Daoy (cell line): ENCODE data around the gene SKP2. TPM values are rescaled to one million over a fixed set of nuclear protein-coding genes. Genes with fewer than 3 reads are reported as not detected.
A peak's percentile ranks its signal among the peaks of the same experiment; 100 is the strongest.
"Not testable (repeated sequence)": the region's sequence is repeated elsewhere in the genome, so short reads cannot be mapped to it uniquely, and the experiment has no call there.

Source experiments
- DNase-seq: peaks from one replicate; pipeline ENCODE4 v3.0.0-alpha.2; 2015; ENCODE audit warnings: low read depth
- total RNA-seq: library from RNA; depleted of rRNA; stranded (reverse); fragments of >200 nt; shearing (Covaris generic); gene quantifications from 2 replicates; pipeline ENCODE4 v1.2.3, GENCODE V29; 2014; rRNA removed

SKP2 gene
- 31.2 and 33.0 TPM in 2 replicates for total RNA-seq

DNA sequence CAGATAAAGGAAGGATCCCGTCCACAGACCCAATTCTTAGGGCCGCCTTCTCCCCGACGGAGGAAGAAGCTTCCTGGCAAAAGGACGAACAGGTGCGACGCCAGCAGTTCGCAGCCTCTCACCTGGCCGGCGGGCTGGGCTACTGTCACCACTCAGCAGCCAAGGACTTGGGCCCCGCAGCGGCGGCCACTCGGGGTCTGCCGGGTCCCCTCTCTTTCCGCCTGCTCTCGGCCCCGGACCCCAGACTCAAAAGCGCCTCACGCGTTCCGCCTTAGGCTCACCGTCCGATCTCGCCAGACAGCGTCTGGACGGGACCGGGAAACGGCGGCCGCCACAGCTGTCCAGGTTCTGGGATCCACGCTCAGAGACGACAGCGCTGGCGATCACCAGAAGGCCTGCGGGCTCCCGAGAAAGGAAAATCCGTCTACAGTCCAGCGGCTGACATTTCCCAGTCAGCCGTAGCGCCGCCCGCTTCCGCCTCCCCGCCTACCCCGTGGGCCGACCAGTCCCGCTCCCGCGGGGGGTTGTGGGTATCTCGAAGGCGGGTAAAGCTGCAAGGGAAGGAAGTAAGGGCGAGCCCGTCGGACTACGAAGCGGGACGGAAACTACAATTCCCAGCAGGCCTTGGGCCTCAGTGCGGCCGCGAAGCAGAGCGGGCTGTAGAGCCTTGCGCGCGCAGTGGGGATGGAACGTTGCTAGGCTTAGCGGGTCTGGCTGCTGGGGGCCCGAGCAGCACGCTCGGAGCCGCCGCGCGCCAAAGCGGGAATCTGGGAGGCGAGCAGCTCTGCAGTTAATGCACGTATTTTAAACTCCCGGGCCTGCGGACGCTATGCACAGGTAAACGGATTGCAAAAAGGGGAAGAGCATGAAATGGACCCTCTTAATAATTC is at the start of gene SKP2, which contains the start of gene LMBRD2:
SKP2 (plus strand) TSS at position 678 of the 890 bp plus-strand sequence; CDS start at position 830, 152 bp downstream.
LMBRD2 (minus strand) TSS at position 454 of the 890 bp plus-strand sequence. CDS start 8,538 bp downstream, outside the sequence.
- DNase-seq = peak; percentile 98

DNA sequence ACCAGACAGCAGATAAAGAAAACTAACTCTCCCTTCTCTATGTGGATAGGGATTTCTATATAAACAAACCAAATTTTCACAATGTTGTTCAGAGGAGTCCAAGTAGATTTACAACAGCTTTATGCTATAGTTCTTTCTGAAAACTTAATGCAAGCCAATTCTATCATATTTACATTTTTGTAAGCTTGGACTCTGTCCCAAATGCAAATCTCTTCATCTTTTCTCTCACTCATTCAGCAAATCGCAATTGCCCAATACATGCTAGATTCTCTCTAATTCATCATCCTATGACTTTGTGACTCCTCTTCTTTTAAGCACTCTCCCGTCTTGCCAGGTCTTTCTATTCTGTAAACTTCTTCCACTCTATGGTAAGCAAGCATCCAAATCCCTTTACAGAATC is 46.1 kb upstream of the SKP2 start:
- DNase-seq = no peak

DNA sequence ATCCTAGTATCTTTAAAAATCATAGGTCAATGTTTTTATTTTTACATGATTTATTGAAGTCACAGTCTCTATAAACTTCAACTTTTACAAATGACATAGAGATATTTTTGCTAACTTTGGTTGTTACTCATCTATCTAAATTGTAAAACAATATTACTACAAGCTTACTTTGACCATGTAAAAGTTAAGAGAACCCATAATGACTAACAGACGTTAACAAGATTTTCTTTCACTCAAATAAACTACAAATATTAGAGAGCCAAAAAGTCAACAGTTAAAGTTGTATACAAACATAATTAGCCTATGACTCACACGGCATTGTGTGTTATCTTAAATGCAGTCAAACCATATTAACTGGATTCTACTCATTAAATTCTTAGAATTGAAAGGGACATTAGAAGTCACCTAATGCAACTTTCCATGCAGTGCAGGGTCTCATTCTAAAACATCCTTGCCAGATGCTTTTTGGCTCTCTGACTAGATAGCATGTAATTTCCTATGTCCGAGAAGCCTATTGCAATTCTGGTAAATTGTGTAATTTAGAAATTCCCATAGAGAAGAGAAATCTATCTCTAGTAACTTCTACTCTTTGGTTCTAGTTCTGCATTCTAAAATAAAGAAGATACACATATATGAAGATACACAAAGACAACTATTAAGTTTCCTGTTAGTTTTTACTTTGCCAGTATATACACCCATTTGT is 43.0 kb upstream of the SKP2 start:
- DNase-seq = no peak

DNA sequence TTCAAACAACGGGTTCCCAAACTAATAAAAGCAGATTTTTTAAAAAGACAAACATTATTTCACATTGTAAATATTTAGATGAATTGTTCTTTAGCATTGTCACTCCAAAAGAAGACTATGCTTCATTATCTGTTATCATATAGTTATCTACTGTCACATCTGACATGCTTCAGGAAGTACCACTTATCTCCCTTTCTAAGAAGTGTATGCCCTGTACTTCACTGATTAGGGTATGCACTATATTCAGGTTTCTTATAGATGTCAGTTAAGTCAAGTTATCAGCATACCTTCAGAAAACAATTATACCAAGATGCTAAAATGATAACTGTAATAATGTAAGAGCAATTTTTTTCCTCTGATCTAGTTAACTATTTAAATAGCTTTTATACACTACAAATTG is 40.7 kb upstream of the SKP2 start:
- DNase-seq = no peak

DNA sequence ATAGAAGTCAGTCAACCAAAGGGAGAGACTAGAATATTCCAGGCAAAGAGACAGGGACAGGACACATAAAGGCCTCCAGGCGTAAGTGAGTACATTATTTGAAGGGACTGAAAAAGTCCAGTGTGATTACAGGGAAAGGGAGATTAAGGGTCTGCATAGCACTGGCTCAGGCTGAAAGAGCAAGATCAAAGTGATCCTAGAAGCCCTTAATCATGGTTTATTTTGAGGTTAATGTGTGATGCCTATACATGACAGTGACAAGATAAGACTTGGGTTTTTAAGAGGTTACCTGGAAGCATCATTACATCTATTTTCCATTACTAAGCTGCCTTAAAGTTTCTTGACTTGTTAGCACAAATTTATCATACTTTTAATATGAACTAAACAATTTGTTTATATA is 26.0 kb upstream of the SKP2 start:
- no peak for DNase-seq

DNA sequence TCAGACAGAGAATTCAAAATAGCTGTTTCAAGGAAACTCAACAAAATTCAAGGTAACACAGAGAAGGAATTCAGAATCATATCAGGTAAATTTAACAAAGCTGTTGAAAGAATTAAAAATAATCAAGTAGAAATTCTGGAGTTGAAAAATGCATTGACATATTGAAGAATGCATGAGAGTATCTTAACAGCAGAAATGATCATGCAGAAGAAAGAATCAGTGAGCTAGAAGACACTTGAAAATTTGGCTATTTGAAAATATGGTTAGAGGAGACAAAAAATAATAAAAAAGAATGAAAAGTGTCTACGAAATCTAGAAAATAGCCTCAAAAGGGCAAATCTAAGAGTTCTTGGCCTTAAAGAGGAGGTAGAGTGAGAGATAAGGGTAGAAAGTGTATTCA is 23.1 kb upstream of the SKP2 start:
- no peak for DNase-seq

DNA sequence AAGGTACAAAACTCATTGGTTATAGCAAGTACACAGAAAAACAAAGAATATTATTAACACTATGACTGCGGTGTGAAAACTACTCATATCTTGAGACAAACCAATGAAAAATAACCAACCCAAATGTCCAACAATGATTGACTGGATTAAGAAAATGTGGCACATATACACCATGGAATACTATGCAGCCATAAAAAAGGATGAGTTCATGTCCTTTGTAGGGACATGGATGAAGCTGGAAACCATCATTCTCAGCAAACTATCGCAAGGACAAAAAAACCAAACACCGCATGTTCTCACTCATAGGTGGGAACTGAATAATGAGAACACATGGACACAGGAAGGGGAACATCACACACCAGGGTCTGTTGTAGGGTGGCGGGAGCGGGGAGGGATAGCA is 22.2 kb upstream of the SKP2 start:
- not testable (repeated sequence) for DNase-seq

DNA sequence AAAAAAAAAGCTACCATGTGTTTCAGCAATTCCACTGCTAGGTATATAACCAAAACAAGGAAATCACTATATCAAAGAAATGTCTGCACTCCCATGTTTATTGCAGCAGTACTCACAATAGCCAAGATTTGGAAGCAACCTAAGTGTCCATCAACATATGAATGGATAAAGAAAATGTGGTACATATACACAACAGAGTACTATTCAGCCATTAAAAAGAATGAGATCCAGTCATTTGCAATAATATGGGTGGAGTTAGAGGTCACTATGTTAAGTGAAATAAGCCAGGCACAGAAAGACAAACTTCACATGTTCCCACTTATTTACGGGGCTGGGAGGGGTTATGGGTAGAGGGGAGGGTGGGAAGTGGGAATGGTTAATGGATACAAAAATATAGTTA is 18.9 kb upstream of the SKP2 start:
- not testable (repeated sequence) for DNase-seq

DNA sequence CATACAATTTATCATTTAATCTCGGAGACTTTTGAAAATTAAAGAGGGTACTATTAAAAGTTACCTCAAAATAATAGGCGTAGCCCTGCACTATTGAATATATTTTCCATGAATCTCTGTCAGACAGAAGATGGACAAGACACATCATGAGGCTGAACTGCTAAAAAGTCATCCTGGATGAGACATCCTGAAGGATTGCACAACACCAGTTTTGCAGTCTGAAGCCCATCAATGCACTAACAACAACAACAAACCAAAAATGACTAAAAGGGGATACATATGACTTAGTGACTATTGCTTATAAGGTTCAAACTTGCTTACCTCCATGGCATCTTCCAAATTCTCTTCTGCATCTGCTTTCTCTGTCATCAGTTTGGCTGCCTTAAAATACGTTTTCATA is 15.9 kb upstream of the SKP2 start:
- DNase-seq = no peak

DNA sequence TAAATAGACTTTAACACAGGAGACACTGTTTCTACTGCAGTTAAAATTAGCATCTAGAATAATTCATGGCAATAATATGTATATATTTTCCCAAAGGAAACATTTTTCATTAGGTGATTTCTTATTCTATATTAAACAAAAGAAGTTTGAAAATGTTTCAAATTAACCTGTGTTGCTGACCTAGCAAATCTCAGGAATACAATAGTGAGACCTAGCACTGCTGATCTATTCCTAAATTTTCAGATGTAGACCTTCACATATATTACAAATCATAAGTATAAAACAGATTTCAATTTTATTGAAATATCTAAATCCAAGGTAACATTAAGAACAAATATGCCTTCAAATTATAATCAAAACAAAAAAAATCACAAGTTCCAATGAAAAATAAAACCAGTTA is 15.3 kb upstream of the SKP2 start:
- DNase-seq = no peak

DNA sequence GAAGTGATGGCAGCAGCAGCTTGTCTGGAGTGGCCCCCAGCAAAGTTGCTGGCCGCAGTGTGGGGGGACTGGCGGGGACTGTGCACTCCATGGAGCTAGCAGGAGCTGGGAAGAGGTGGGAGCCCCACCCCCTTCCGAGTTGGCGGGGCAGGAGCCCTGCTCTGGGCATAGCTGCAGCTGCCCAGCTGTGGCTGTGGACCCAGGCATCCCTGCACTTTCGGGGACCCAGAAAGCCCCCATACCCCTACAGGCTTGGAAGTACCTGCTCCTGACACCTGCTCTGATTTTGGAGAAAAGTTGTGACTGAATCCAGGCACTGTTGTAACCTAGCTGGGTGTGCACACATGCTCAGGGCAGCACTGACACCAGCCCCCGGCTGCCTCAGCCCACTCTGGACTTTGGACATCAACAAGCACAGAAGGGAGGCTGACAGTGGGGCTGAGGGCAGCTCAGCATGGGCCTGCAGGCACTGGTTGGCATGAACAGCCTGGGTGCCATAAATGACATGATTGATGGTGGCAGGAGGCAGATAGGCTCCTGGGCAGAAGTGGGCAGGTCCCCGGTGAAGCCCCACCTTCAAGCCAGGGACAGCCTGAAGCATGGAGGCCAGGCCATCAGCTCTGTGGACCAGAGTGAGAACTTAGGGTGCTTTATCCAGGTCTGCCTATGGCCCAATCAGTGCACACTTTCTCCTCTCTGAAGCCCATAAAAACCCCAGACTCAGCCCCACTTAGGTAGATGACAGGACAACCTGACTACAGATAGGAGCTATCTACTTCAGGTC is 12.8 kb upstream of the SKP2 start:
- DNase-seq = no peak

DNA sequence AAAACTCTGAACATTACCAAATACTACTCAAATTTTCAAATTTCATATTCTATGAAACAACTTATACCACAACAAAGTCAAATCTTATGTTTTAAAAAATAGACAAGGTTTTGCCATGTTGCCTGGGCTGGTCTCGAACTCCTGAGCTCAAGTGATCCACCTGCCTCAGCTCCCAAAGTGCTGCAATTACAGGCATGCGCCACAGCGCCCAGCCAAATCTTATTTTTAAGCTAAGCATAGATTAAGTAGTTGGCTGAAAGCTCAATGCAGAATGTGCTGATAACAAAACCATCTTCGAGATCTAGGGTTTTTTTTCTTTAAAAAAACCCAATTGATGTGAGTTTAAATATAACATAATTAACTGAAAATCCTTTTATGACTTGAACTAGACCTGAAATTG is 6.6 kb upstream of the SKP2 start:
- no peak for DNase-seq

DNA sequence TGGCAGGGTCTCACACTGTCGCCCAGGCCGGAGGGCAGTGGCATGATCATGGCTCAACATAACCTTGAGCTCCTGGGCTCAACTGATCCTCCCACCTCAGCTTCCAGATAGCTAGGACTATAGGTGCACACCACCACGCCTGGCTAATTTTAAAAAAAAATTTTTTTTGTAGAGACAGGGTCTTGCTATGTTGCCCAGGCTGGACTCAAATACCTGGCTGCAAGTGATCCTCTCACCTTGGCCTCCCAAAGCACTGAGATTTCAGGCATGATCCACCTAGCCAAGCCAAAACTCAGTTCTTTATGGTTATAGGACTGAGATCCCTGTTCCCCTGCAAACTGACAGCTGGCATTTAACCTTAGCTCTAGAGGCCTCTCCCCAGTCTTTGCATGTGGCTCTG is 5.5 kb upstream of the SKP2 start:
- no peak for DNase-seq

DNA sequence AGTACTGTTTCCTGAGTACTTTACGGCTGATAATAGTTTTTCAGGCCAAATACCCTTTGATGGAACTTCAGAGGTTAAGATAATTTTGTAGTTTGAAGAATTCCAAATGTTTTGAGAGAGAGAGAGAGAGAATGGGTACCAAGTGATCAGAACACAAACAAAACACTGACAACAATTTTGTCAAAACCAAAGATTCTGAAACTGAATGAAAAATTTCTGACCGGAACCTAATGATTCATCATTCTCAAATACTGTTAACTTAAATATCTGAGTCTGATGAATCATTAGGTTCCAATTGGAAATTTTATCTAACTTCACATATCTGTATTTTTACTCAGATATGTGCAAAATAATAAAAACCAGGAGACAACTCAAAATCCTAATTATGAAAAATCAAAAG is 4.2 kb upstream of the SKP2 start:
- DNase-seq = no peak

DNA sequence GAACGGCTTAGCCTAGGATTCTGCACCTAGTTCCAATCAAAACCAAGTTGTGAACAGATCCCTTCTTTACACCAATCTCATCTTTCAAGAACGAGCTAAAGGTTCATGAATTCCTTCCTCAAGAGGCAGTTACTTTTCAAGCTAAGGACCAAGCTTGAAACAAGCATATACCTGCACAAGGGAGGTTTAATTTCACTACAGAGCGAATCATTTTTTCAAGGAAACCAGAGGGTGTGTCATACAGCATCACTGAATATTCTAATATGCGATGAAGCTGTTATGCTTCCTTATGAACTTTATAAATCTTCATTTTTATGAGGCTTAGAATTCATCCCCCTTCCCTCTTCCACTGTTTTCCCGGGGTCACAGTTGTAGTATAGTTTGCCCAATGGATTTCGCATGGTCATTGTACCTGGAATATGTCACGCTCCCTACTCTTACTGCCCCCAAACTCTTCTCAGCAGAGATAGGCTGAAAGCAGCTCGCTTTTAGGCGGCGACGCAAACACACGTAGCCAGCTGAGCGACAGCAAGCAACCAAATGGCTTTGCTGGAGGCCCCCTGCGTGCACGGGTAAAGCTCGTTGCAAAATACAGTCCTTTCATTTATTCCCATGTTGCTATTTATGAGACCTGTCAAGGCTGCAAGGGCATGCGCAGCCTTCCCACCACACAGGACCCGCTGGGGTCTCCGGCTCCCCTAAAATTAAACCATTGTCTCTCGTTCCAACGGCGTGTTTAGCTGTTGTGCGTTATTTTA is 1.1 kb upstream of the SKP2 start:
- peak; percentile 55 for DNase-seq

DNA sequence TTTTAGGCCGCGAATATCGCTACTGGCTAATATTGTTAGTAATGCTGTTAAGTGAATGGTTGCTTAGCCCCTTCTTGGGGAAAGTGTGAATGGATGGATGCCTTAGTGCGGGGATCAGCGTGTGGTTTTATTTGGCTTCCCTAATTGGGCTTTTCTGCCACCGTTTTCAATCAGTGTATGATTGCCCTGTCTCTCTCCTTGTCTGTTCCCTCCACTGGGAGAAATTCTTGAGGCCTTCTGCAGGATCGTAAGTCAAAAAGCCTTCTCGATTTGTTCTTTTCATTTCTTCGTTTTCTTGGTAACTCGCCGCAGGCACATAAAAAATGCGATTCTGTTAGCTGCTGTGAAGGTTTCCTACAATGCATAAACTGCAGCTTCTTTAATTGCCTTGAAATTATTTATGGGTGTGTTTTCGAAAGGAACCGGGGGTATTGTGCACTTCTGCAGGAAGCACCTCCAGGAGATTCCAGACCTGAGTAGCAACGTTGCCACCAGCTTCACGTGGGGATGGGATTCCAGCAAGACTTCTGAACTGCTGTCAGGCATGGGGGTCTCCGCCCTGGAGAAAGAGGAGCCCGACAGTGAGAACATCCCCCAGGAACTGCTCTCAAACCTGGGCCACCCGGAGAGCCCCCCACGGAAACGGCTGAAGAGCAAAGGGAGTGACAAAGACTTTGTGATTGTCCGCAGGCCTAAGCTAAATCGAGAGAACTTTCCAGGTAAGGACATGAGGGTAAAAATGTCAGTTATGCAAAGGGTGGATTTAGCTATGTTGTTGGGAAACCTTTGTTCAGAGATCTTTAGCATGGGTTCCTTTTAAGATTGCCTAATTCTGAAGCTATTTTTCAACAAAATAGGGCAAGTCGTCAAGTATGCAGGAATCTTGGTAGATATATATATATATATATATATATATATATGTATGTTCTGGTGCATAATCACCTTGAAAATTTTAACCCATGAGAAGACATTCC is 700 bp downstream of the SKP2 start:
- peak; percentile 11 for DNase-seq

DNA sequence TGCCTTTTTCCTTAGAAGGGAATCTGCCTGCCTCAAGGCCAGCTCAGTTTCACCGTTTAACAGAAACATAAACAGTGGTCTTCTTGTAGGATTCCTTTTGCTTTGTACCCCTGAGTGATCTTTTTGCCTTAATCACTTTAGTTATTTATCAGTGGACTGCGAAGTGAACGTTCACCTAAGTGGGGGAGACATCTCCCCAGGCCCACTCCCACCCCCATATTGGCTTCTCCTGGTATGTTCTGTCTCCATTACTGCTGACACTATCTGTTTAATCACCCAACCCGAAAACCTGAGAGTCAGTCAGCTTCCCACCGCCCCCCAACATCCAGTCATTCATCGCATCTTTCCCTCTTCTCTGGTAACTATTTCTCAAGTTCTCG is 1.4 kb downstream of the SKP2 start:
- no peak for DNase-seq

DNA sequence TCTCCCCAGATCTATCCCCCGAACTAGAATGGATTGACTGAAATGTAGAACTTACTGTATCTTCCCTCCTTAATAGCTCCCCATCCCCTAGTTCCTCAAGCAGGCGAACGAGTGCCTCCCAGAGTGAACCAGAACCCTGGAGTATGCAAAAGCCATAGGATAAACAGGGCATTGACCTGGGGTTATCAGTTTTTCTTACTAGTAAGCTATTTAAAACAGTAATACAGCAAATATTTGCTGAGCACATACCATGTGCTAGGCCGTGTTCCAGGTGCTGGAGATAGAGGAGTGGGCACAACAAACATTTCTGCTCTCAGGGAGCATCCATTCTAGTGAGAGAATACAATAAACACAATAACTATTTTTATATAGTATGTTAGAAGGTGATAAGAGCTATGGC is 1.8 kb downstream of the SKP2 start:
- DNase-seq = no peak

DNA sequence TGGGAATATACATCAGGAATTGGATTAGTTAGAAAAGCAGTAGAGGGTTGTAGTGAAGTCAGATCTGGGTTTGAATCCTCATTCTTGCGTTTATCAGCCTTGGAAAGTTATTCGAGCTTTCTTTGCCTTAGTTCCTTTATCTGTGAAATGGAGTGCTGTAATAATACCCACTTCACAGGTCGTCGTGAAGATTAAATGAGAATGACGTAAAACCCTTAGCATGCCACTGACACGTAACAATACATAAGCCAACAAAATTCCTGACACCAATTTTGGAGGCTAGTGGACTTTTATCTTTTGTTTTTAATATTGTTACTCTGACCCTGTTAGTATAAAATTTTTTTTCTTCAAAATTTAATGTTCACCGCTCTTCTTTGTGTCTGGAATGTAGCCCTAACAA is 3.4 kb downstream of the SKP2 start:
- no peak for DNase-seq

DNA sequence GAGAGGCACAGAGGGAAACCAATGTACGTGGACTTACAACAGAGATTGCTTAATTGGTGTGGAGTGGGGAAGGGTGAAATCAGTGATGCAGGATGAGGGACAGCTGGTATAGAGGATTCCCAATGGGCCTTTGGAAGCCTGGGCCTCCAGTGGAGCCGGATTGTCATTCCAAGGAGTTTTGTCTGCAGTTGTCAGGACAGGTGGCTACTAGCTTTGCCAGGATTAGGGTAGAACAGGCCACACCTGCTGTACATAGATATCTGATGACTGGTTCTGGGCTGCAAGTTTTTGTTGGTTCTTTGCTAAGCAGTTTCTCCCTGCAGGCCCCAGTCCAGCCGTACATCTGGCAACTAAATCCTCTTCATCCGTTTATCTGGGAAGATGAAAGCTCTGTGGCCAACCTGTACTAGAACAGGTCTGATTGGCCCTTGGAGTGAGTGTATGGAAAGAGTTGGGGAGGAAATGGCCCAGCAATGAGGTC is 4.2 kb downstream of the SKP2 start:
- no peak for DNase-seq
